ENCODE measurements around the gene P2RX6. TPM values are rescaled to one million over a fixed set of nuclear protein-coding genes. Genes with fewer than 3 reads are reported as not detected.

The P2RX6 gene
- total RNA-seq, 1 donor from 2014 or later = 4.5 TPM

GRCh38 chr22:20974336-20974955 lies 40.5 kb upstream of the P2RX6 start:
- no peak for TF ChIP-seq CTCF (conservative IDR thresholded peaks at IDR 0.05)
- no peak overlapping the region for H3K4me3 Mint-ChIP-seq
- no peaks in the 10 kb centered on the region for H3K36me3 Mint-ChIP-seq (ENCODE audit: low read depth)
- peak overlapping the region; percentile 57 for H3K27ac Mint-ChIP-seq (ENCODE audit: unreplicated experiment)
- no peaks in the 10 kb centered on the region for H3K9me3 Mint-ChIP-seq
- DNase-seq (ENCODE audit: low read depth, low spot score) = no peak
- H3K4me1 Mint-ChIP-seq = peaks cover 20% of the 10 kb centered on the region
- H3K27me3 Mint-ChIP-seq (ENCODE audit: low read depth) = no peaks in the 10 kb centered on the region

GRCh38 chr22:20975541-20976290 lies 39.2 kb upstream of the P2RX6 start:
- TF ChIP-seq CTCF (conservative IDR thresholded peaks at IDR 0.05) = no peak
- Mint-ChIP-seq H3K27ac (ENCODE audit: unreplicated experiment) (no peak overlapping the region), H3K4me3 (no peak overlapping the region), H3K36me3 (ENCODE audit: low read depth) (no peaks in the 10 kb centered on the region), H3K9me3 (no peaks in the 10 kb centered on the region), H3K4me1 (peaks cover 32% of the 10 kb centered on the region), H3K27me3 (ENCODE audit: low read depth) (no peaks in the 10 kb centered on the region)
- no peak for DNase-seq (ENCODE audit: low read depth, low spot score)

- Mint-ChIP-seq H3K36me3 (ENCODE audit: low read depth) (no peaks in the 10 kb centered on the region), H3K27me3 (ENCODE audit: low read depth) (no peaks in the 10 kb centered on the region), H3K27ac (ENCODE audit: unreplicated experiment) (no peak overlapping the region), H3K4me3 (no peak overlapping the region), H3K4me1 (peaks cover 33% of the 10 kb centered on the region), H3K9me3 (no peaks in the 10 kb centered on the region)
- TF ChIP-seq CTCF (conservative IDR thresholded peaks at IDR 0.05) = no peak
- no peak for DNase-seq (ENCODE audit: low read depth, low spot score)
Measured at GRCh38 chr22:20976291-20976877, 38.6 kb upstream of the P2RX6 start.

GRCh38 chr22:20977019-20977418 lies 37.9 kb upstream of the P2RX6 start:
- no peak for TF ChIP-seq CTCF (conservative IDR thresholded peaks at IDR 0.05)
- Mint-ChIP-seq H3K36me3 (ENCODE audit: low read depth) (no peaks in the 10 kb centered on the region), H3K27me3 (ENCODE audit: low read depth) (no peaks in the 10 kb centered on the region), H3K9me3 (no peaks in the 10 kb centered on the region), H3K4me3 (peak overlapping the region; percentile 71), H3K27ac (ENCODE audit: unreplicated experiment) (no peak overlapping the region), H3K4me1 (peaks cover 31% of the 10 kb centered on the region)
- no peak for DNase-seq (ENCODE audit: low read depth, low spot score)

GRCh38 chr22:20977516-20978170 lies 37.3 kb upstream of the P2RX6 start:
- H3K9me3 Mint-ChIP-seq = no peaks in the 10 kb centered on the region
- H3K27me3 Mint-ChIP-seq (ENCODE audit: low read depth) = no peaks in the 10 kb centered on the region
- peak overlapping the region; percentile 71 for H3K4me3 Mint-ChIP-seq
- no peak for DNase-seq (ENCODE audit: low read depth, low spot score)
- TF ChIP-seq CTCF (conservative IDR thresholded peaks at IDR 0.05) = no peak
- H3K4me1 Mint-ChIP-seq = peaks cover 30% of the 10 kb centered on the region
- H3K27ac Mint-ChIP-seq (ENCODE audit: unreplicated experiment) = no peak overlapping the region
- no peaks in the 10 kb centered on the region for H3K36me3 Mint-ChIP-seq (ENCODE audit: low read depth)

All from neural crest cell (in vitro differentiated cells).